B cell (primary cell): ENCODE data around the gene PATE4. TPM values are rescaled to one million over a fixed set of nuclear protein-coding genes. Genes with fewer than 3 reads are reported as not detected.

Experiments used
- ATAC-seq: fragments of 200-7000 bp; cut with Tn5 transposase; one replicate; pipeline ENCODE4 v1.10.0; 2021; ENCODE audit warnings: low read depth, mild to moderate bottlenecking, moderate number of reproducible peaks, moderate library complexity
- CTCF ChIA-PET: fragments of 350-600 bp; sonication (Branson Sonifier 250); formaldehyde crosslinking; loops from one replicate; lab custom pipeline; 2021; ENCODE audit warnings: antibody characterized with exemption, inconsistent platforms; lab: Charles Lee
- POLR2A ChIA-PET: fragments of 350-600 bp; sonication (Branson Sonifier 250); formaldehyde crosslinking; loops from one replicate; lab custom pipeline; 2021; ENCODE audit warnings: antibody characterized with exemption; lab: Charles Lee
- DNase-seq: peaks from one replicate; pipeline ENCODE4 v3.0.0; 2013
- H2AFZ ChIP-seq: 2 replicates; pipeline ENCODE4 v1.6.1; 2012; ENCODE audit warnings: mild to moderate bottlenecking, low read depth, low read length; ENCODE audit not compliant: insufficient read depth, poor library complexity, severe bottlenecking
- H3K27ac ChIP-seq, 2 donors: 1 replicate in 1 of 2; 2 replicates in 1 of 2; pipeline ENCODE4 v1.5.1; 2012 to 2013; ENCODE audit warnings: low read length in 2 of 2, mild to moderate bottlenecking in 2 of 2, moderate library complexity in 1 of 2
- H3K27me3 ChIP-seq, 4 experiments: fragments of 200-600 bp in 1 of 4; sonication (generic) in 1 of 4; replicated peaks in 1 of 4; 1 replicate in 2 of 4; 2 replicates in 2 of 4; pipeline versions ENCODE4 v1.6.1 to v1.7.0; 2013 to 2016; ENCODE audit warnings: low read length in 3 of 4, mild to moderate bottlenecking in 2 of 4, mixed read lengths in 1 of 4, moderate library complexity in 1 of 4; ENCODE audit not compliant: insufficient read depth in 4 of 4, control insufficient read depth in 3 of 4; ENCODE audit errors: control extremely low read depth in 1 of 4
- H3K36me3 ChIP-seq, 2 experiments: replicated peaks in 1 of 2; 1 replicate in 1 of 2; 2 replicates in 1 of 2; pipeline versions ENCODE4 v1.6.1 to v1.7.1; 2013; ENCODE audit warnings: low read length in 1 of 2; ENCODE audit not compliant: insufficient read depth in 2 of 2, control insufficient read depth in 1 of 2; ENCODE audit errors: control extremely low read depth in 1 of 2, extremely low read depth in 1 of 2
- H3K4me1 ChIP-seq, 2 donors: fragments of 200-600 bp in 1 of 2; sonication (generic) in 1 of 2; 1 replicate in 1 of 2; 2 replicates in 1 of 2; pipeline versions ENCODE4 v1.5.1 to v1.6.1; 2013 to 2017; ENCODE audit warnings: low read length in 2 of 2; ENCODE audit not compliant: control insufficient read depth in 2 of 2, insufficient read depth in 2 of 2
- H3K4me2 ChIP-seq: replicated peaks from 2 replicates; pipeline ENCODE3; 2012; ENCODE audit warnings: mild to moderate bottlenecking, low read depth, low read length; ENCODE audit not compliant: poor library complexity, severe bottlenecking
- H3K4me3 ChIP-seq, 5 experiments: fragments of 200-600 bp in 1 of 5; sonication (generic) in 1 of 5; 1 replicate in 3 of 5; 2 replicates in 2 of 5; pipeline versions ENCODE4 v1.5.1 to v1.7.0; 2011 to 2016; ENCODE audit warnings: low read length in 4 of 5, mild to moderate bottlenecking in 4 of 5, low read depth in 2 of 5, control low read depth in 1 of 5, moderate library complexity in 1 of 5; ENCODE audit not compliant: insufficient read depth in 1 of 5; ENCODE audit errors: control extremely low read depth in 1 of 5, extremely low read depth in 1 of 5
- H3K79me2 ChIP-seq: fragments of 200-600 bp; sonication (generic); one replicate; pipeline ENCODE4 v1.6.0; 2016; ENCODE audit warnings: low read length; ENCODE audit not compliant: control insufficient read depth, insufficient read depth
- H3K9ac ChIP-seq: fragments of 200-600 bp; sonication (generic); 2 replicates; pipeline ENCODE4 v1.6.1; 2017; ENCODE audit warnings: mild to moderate bottlenecking, low read length, moderate library complexity
- H3K9me3 ChIP-seq, 3 donors: one replicate each; pipeline versions ENCODE4 v1.6.1 to v1.7.1; 2013; ENCODE audit warnings: low read length in 2 of 3; ENCODE audit not compliant: control insufficient read depth in 2 of 3, insufficient read depth in 1 of 3; ENCODE audit errors: control extremely low read depth in 1 of 3
- H4K20me1 ChIP-seq: 2 replicates; pipeline ENCODE4 v1.6.0; 2012; ENCODE audit warnings: mild to moderate bottlenecking, low read length; ENCODE audit not compliant: insufficient read depth, control insufficient read depth, poor library complexity, severe bottlenecking
- H3K27ac Mint-ChIP-seq: one replicate; pipeline ENCODE4 v1.8.0; 2021; ENCODE audit warnings: mixed read lengths
- H3K27me3 Mint-ChIP-seq: one replicate; pipeline ENCODE4 v1.8.0; 2021; ENCODE audit warnings: mixed read lengths
- H3K4me1 Mint-ChIP-seq: one replicate; pipeline ENCODE4 v1.8.0; 2021; ENCODE audit warnings: mixed read lengths
- H3K4me3 Mint-ChIP-seq: one replicate; pipeline ENCODE4 v1.8.0; 2021; ENCODE audit warnings: mixed read lengths
- H3K9me3 Mint-ChIP-seq: one replicate; pipeline ENCODE4 v1.8.0; 2022; ENCODE audit warnings: mixed read lengths; ENCODE audit not compliant: insufficient read depth
- EZH2 ChIP-seq: IDR thresholded peaks from 2 replicates; pipeline ENCODE4 v1.6.1; 2012; ENCODE audit warnings: borderline replicate concordance, low read depth, mild to moderate bottlenecking, moderate library complexity, low read length; ENCODE audit not compliant: insufficient read depth, poor library complexity, severe bottlenecking
- WGBS: methylation state at CpG from one replicate; pipeline ENCODE4 v1.1.5; 2013; ENCODE audit warnings: missing lambda C conversion rate; ENCODE audit not compliant: insufficient coverage; 5-methylcytosine and 5-hydroxymethylcytosine counted together
- intact Hi-C: fragments of 100-400 bp; cut with micrococcal nuclease; formaldehyde crosslinking; loops from one replicate; pipeline ENCODE4 v1.10.0; 2022
- polyA plus RNA-seq: library from polyadenylated mRNA; depleted of rRNA; stranded (reverse); fragments of >200 nt; gene quantifications from 2 replicates; pipeline ENCODE4 v1.2.3, GENCODE V29; 2012
- total RNA-seq, 2 donors: library from RNA; stranded (reverse); fragments of 120-200 nt in 1 of 2; gene quantifications; 1 replicate in 1 of 2; 2 replicates in 1 of 2; pipeline versions ENCODE4 v1.2.3 to v1.2.4, GENCODE V29; 2013 to 2022
- TF ChIP-seq, protein P1 (sequence below): fragments of 200-600 bp; IDR thresholded peaks from one replicate; pipeline ENCODE4 v1.8.0; 2022; ENCODE audit warnings: antibody characterized with exemption, mild to moderate bottlenecking

PATE4 gene
- total and polyA plus RNA-seq, 2 donors (not counting 1 experiment from before 2014, with no cell fraction given): not detected

DNA sequence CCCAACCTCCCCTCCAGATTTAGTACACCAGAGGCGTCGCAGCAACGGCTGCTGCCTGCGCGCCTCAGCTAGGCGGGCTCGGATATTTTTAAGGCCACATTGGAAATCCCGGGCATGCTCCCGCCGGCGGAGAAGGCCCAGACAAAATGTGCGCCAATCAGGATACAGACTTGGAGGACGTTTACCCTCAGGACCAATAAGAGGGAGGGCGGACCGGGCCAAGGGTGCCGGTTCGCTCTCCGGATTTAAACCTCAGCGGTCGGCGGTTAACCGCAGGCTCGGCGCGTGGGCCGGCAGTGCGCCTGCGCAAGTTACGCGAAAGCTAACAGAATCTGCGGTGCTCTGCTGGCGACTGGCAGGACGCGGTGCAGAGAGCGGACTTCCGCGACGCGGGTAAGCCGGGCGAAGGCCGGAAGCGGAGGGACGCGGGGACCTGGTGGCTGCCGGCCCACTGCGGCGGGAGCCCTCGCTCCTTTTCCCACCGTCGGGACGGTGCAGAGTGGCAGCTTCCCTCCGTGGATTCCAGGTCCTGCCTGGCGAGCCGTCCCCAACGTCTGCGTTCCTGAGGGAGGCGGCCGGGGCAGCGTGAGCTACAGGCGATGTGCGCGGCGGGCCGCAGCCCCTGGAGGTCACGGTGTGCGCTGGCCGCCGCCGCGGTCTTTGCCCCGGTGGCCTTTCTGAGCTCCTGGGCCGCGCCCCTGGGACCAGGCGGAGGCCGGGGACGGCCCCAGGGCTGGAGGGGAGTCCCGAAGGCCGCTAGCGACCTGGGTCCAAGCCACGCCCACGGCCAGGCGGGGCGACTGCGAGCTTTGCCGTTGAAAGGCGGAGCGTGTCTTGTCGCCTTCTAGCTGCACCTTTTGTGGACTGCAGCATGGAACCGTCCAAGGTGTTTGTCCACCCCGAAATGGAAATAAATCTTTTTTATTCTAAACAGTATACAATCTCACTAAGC lies 54.5 kb downstream of the PATE4 start, which contains the start of gene HYLS1:
HYLS1 (plus strand) TSS at position 296 of the 952 bp plus-strand sequence. CDS start 11,701 bp downstream, outside the sequence.
- H3K4me1 Mint-ChIP-seq: peaks cover 24% of the 10 kb centered on the region
- intact Hi-C loops: loop anchor here (1.0 to 5.0 kb wide), 11 partner anchors 13 to 1087 kb away; partner anchors contain the start of genes CDON, CHEK1, EI24 and FAM118B
- ChIA-PET CTCF (interaction anchor here (1.1 to 2.4 kb wide), 8 partner anchors 8 to 764 kb away, joined by 3 to 14 read pairs (median 4); partner anchors contain the start of genes EI24 and PUS3), POLR2A (interaction anchor here (0.5 to 3.1 kb wide), 8 partner anchors 9 to 825 kb away, joined by 3 to 17 read pairs (median 5); partner anchors contain the start of genes CHEK1, DDX25, EI24 and FAM118B)
- DNase-seq: peak; percentile 98
- no peaks in the 10 kb centered on the region for H3K9me3 Mint-ChIP-seq
- peak; percentile 81 for ATAC-seq
- no peaks in the 10 kb centered on the region for H3K27me3 Mint-ChIP-seq
- Histone ChIP-seq H3K9ac (peak within 1 kb of the TSS; percentile 87), H3K9me3 (peaks cover 0 to 7% (median 0%) of the 10 kb centered on the region in 3 donors), H3K4me1 (peaks cover 5 to 19% of the 10 kb centered on the region in 2 donors), H3K36me3 (peaks cover 0 to 6% of the 10 kb centered on the region in 2 experiments), H3K27me3 (no peaks in the 10 kb centered on the region), H4K20me1 (peaks cover 19% of the 10 kb centered on the region), H3K4me2 (peak within 1 kb of the TSS; percentile 87), H3K4me3 (peak within 1 kb of the TSS; percentile 71 to 97 (median 90)), H3K79me2 (peaks cover 19% of the 10 kb centered on the region), H3K27ac (peak within 1 kb of the TSS; percentile 90 to 94), H2AFZ (peak within 1 kb of the TSS; percentile 83)
- H3K4me3 Mint-ChIP-seq: peak within 1 kb of the TSS; percentile 96
- WGBS: under 1% methylated on average over 89 of the region's 91 CpGs
- TF ChIP-seq EZH2: no peak
- TF ChIP-seq, protein P1, sequence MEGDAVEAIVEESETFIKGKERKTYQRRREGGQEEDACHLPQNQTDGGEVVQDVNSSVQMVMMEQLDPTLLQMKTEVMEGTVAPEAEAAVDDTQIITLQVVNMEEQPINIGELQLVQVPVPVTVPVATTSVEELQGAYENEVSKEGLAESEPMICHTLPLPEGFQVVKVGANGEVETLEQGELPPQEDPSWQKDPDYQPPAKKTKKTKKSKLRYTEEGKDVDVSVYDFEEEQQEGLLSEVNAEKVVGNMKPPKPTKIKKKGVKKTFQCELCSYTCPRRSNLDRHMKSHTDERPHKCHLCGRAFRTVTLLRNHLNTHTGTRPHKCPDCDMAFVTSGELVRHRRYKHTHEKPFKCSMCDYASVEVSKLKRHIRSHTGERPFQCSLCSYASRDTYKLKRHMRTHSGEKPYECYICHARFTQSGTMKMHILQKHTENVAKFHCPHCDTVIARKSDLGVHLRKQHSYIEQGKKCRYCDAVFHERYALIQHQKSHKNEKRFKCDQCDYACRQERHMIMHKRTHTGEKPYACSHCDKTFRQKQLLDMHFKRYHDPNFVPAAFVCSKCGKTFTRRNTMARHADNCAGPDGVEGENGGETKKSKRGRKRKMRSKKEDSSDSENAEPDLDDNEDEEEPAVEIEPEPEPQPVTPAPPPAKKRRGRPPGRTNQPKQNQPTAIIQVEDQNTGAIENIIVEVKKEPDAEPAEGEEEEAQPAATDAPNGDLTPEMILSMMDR: no peak
- peak within 1 kb of the TSS; percentile 99 for H3K27ac Mint-ChIP-seq

Other genes with a start within 250 kb of the PATE4 start
- gene STT3A, start 240.5 kb upstream of the PATE4 start, total RNA-seq: 76.1 and 78.4 TPM in 2 replicates
- 29.0 and 29.7 TPM in 2 replicates for gene STT3A, start 240.5 kb upstream of the PATE4 start, polyA plus RNA-seq
- 3.0 and 3.5 TPM in 2 replicates for gene CHEK1, start 208.2 kb upstream of the PATE4 start, total RNA-seq
- 0.81 and 3.3 TPM in 2 replicates for gene CHEK1, start 208.2 kb upstream of the PATE4 start, polyA plus RNA-seq
- gene ACRV1, start 152.5 kb upstream of the PATE4 start, total RNA-seq: not detected in 2 replicates
- gene ACRV1, start 152.5 kb upstream of the PATE4 start, polyA plus RNA-seq: not detected in 2 replicates
- not detected in 2 replicates for gene PATE1, start 87.0 kb upstream of the PATE4 start, total RNA-seq
- gene PATE1, start 87.0 kb upstream of the PATE4 start, polyA plus RNA-seq: not detected in 2 replicates
- not detected in 2 replicates for gene PATE2, start 54.5 kb upstream of the PATE4 start, total RNA-seq
- gene PATE2, start 54.5 kb upstream of the PATE4 start, polyA plus RNA-seq: not detected in 2 replicates
- not detected in 2 replicates for gene PATE3, start 45.2 kb upstream of the PATE4 start, total RNA-seq
- not detected in 2 replicates for gene PATE3, start 45.2 kb upstream of the PATE4 start, polyA plus RNA-seq
- gene HYLS1, start 54.4 kb downstream of the PATE4 start, total RNA-seq: 9.4 and 9.9 TPM in 2 replicates
- gene HYLS1, start 54.4 kb downstream of the PATE4 start, polyA plus RNA-seq: 3.1 and 4.4 TPM in 2 replicates
- gene PUS3, start 69.9 kb downstream of the PATE4 start, total RNA-seq: 7.8 and 8.1 TPM in 2 replicates
- gene PUS3, start 69.9 kb downstream of the PATE4 start, polyA plus RNA-seq: 1.8 and 2.7 TPM in 2 replicates
- not detected in 2 replicates for gene DDX25, start 71.2 kb downstream of the PATE4 start, total RNA-seq
- gene DDX25, start 71.2 kb downstream of the PATE4 start, polyA plus RNA-seq: 0.36 TPM in 1 of 2 replicates, not detected in the other
- not detected in 2 replicates for gene VSIG10L2, start 112.7 kb downstream of the PATE4 start, total RNA-seq
- not detected in 2 replicates for gene VSIG10L2, start 112.7 kb downstream of the PATE4 start, polyA plus RNA-seq
- not detected in 2 replicates for gene CDON, start 229.6 kb downstream of the PATE4 start, total RNA-seq
- 0.01 and 0.30 TPM in 2 replicates for gene CDON, start 229.6 kb downstream of the PATE4 start, polyA plus RNA-seq